CD14-positive monocyte (primary cell): ENCODE data around the gene GPD1L. TPM values are rescaled to one million over a fixed set of nuclear protein-coding genes. Genes with fewer than 3 reads are reported as not detected.

ENCODE experiments used
- DNase-seq, 3 donors: peaks; one replicate each; pipeline ENCODE4 v3.0.0-alpha.2; 2011 to 2022
- H2AFZ ChIP-seq: 2 replicates; pipeline ENCODE4 v1.6.0; 2012; ENCODE audit warnings: mild to moderate bottlenecking, low read depth, low read length, inconsistent platforms; ENCODE audit not compliant: insufficient read depth, poor library complexity, severe bottlenecking
- H3K27ac ChIP-seq, 2 donors: 1 replicate in 1 of 2; 2 replicates in 1 of 2; pipeline ENCODE4 v1.5.1; 2012 to 2013; ENCODE audit warnings: low read length in 2 of 2, control low read depth in 1 of 2, inconsistent platforms in 1 of 2, low read depth in 1 of 2, mild to moderate bottlenecking in 1 of 2
- H3K27me3 ChIP-seq, 2 donors: one replicate each; pipeline versions ENCODE4 v1.6.0 to v1.6.1; 2011 to 2013; ENCODE audit warnings: low read length in 2 of 2; ENCODE audit not compliant: control insufficient read depth in 2 of 2, insufficient read depth in 2 of 2
- H3K36me3 ChIP-seq, 2 donors: replicated peaks in 1 of 2; 1 replicate in 1 of 2; 2 replicates in 1 of 2; pipeline versions ENCODE4 v1.5.1 to v1.6.1; 2012 to 2013; ENCODE audit warnings: low read length in 2 of 2, control low read depth in 1 of 2, inconsistent platforms in 1 of 2, mild to moderate bottlenecking in 1 of 2; ENCODE audit not compliant: insufficient read depth in 2 of 2, control insufficient read depth in 1 of 2
- H3K4me1 ChIP-seq, 2 donors: 1 replicate in 1 of 2; 2 replicates in 1 of 2; pipeline versions ENCODE4 v1.5.1 to v1.6.1; 2012 to 2013; ENCODE audit warnings: low read length in 2 of 2, control low read depth in 1 of 2, inconsistent platforms in 1 of 2, mild to moderate bottlenecking in 1 of 2, moderate library complexity in 1 of 2; ENCODE audit not compliant: insufficient read depth in 2 of 2, control insufficient read depth in 1 of 2
- H3K4me2 ChIP-seq: replicated peaks from 2 replicates; pipeline ENCODE3; 2012; ENCODE audit warnings: low read length, moderate library complexity, mild to moderate bottlenecking; ENCODE audit not compliant: poor library complexity, severe bottlenecking; ENCODE audit errors: extremely low read depth
- H3K4me3 ChIP-seq, 3 experiments: fragments of 200-600 bp in 1 of 3; sonication (generic) in 1 of 3; replicated peaks in 1 of 3; 1 replicate in 2 of 3; 2 replicates in 1 of 3; pipeline ENCODE4 v1.5.1; 2011 to 2013; ENCODE audit warnings: low read length in 3 of 3, mild to moderate bottlenecking in 3 of 3, control low read depth in 2 of 3, low read depth in 2 of 3, inconsistent platforms in 1 of 3, moderate library complexity in 1 of 3
- H3K79me2 ChIP-seq: 2 replicates; pipeline ENCODE4 v1.6.0; 2012; ENCODE audit warnings: mild to moderate bottlenecking, control low read depth, inconsistent platforms, low read length, moderate library complexity; ENCODE audit not compliant: insufficient read depth
- H3K9ac ChIP-seq: 2 replicates; pipeline ENCODE4 v1.6.0; 2017; ENCODE audit warnings: low read length, mild to moderate bottlenecking; ENCODE audit not compliant: insufficient read depth, poor library complexity, severe bottlenecking
- H3K9me3 ChIP-seq, 2 donors: replicated peaks in 1 of 2; 1 replicate in 1 of 2; 2 replicates in 1 of 2; pipeline versions ENCODE4 v1.5.1 to v1.6.1; 2012 to 2013; ENCODE audit warnings: low read length in 2 of 2, control low read depth in 1 of 2; ENCODE audit not compliant: control insufficient read depth in 1 of 2, insufficient read depth in 1 of 2
- H4K20me1 ChIP-seq: 2 replicates; pipeline ENCODE4 v1.6.0; 2012; ENCODE audit warnings: mild to moderate bottlenecking, low read length, control low read depth, moderate library complexity; ENCODE audit not compliant: insufficient read depth
- H3K27ac Mint-ChIP-seq, 7 donors: one replicate each; pipeline ENCODE4 v1.8.0; 2020; ENCODE audit warnings: mild to moderate bottlenecking in 7 of 7, mixed read lengths in 7 of 7, moderate library complexity in 6 of 7, inconsistent platforms in 2 of 7
- H3K27me3 Mint-ChIP-seq, 3 donors: one replicate each; pipeline ENCODE4 v1.8.0; 2021 to 2022; ENCODE audit warnings: low read depth in 3 of 3, mild to moderate bottlenecking in 3 of 3, mixed read lengths in 3 of 3, moderate library complexity in 3 of 3, inconsistent platforms in 1 of 3
- H3K36me3 Mint-ChIP-seq, 2 donors: one replicate each; pipeline ENCODE4 v1.8.0; 2020; ENCODE audit warnings: mixed read lengths in 2 of 2, inconsistent platforms in 1 of 2, mild to moderate bottlenecking in 1 of 2
- H3K4me1 Mint-ChIP-seq: one replicate; pipeline ENCODE4 v1.8.0; 2020; ENCODE audit warnings: mild to moderate bottlenecking, mixed read lengths
- H3K4me3 Mint-ChIP-seq, 2 donors: one replicate each; pipeline ENCODE4 v1.8.0; 2020; ENCODE audit warnings: mild to moderate bottlenecking in 2 of 2, mixed read lengths in 2 of 2, moderate library complexity in 1 of 2
- H3K9me3 Mint-ChIP-seq, 7 donors: one replicate each; pipeline ENCODE4 v1.8.0; 2020 to 2022; ENCODE audit warnings: mixed read lengths in 7 of 7, mild to moderate bottlenecking in 6 of 7, moderate library complexity in 6 of 7, inconsistent platforms in 2 of 7
- CTCF ChIP-seq: fragments of 200-600 bp; IDR thresholded peaks from one replicate; pipeline ENCODE4 v1.8.0; 2022; ENCODE audit warnings: antibody characterized with exemption, mild to moderate bottlenecking
- WGBS: methylation state at CpG from one replicate; pipeline ENCODE4 v1.1.5; 2013; ENCODE audit warnings: missing lambda C conversion rate; ENCODE audit not compliant: insufficient coverage; 5-methylcytosine and 5-hydroxymethylcytosine counted together
- intact Hi-C, 2 donors: fragments of 100-400 bp; cut with micrococcal nuclease; formaldehyde crosslinking; loops; one replicate each; pipeline versions ENCODE4 v1.15.0 to v1.15.1; 2023
- polyA plus RNA-seq, 3 donors: library from polyadenylated mRNA; depleted of rRNA in 1 of 3; unstranded in 2 of 3; stranded (reverse) in 1 of 3; fragments of 300-500 nt in 2 of 3; fragments of >200 nt in 1 of 3; fragmentation: Illumina TruSeq in 2 of 3; gene quantifications; 1 replicate in 2 of 3; 2 replicates in 1 of 3; pipeline ENCODE4 v1.2.3, GENCODE V29; 2012 to 2021

GPD1L gene
- polyA plus RNA-seq, 3 donors, result 4.9 to 11.8 (median 10.2) TPM

GRCh38 chr3:32148351-32148750 is 41.9 kb downstream of the GPD1L start:
- DNase-seq, result no peak
- no peak for TF ChIP-seq CTCF
- Histone ChIP-seq H3K27me3 (no peaks in the 10 kb centered on the region), H3K4me2 (no peak overlapping the region), H3K9me3 (no peaks in the 10 kb centered on the region), H3K9ac (no peak overlapping the region), H4K20me1 (no peaks in the 10 kb centered on the region), H3K4me1 (peaks cover 29 to 31% of the 10 kb centered on the region in 2 donors), H2AFZ (no peak overlapping the region), H3K36me3 (peaks cover 11 to 46% of the 10 kb centered on the region in 2 donors), H3K4me3 (no peak overlapping the region), H3K79me2 (no peaks in the 10 kb centered on the region), H3K27ac (no peak overlapping the region)
- H3K27me3 Mint-ChIP-seq, result no peaks in the 10 kb centered on the region
- H3K4me3 Mint-ChIP-seq, result no peak overlapping the region
- H3K4me1 Mint-ChIP-seq, result peaks cover 26% of the 10 kb centered on the region
- WGBS, result 96% methylated on average over 4 of the region's 5 CpGs
- H3K9me3 Mint-ChIP-seq, result no peaks in the 10 kb centered on the region
- intact Hi-C loops, result loop anchor here in 1 of 2 donors (10.0 kb wide), 1 partner anchor 124 kb away; no protein-coding TSS in a partner anchor
- peaks cover 40 to 43% of the 10 kb centered on the region in 2 donors for H3K36me3 Mint-ChIP-seq
- H3K27ac Mint-ChIP-seq, result peak overlapping the region in 2 of 7 donors; percentile 7 to 55

DNA sequence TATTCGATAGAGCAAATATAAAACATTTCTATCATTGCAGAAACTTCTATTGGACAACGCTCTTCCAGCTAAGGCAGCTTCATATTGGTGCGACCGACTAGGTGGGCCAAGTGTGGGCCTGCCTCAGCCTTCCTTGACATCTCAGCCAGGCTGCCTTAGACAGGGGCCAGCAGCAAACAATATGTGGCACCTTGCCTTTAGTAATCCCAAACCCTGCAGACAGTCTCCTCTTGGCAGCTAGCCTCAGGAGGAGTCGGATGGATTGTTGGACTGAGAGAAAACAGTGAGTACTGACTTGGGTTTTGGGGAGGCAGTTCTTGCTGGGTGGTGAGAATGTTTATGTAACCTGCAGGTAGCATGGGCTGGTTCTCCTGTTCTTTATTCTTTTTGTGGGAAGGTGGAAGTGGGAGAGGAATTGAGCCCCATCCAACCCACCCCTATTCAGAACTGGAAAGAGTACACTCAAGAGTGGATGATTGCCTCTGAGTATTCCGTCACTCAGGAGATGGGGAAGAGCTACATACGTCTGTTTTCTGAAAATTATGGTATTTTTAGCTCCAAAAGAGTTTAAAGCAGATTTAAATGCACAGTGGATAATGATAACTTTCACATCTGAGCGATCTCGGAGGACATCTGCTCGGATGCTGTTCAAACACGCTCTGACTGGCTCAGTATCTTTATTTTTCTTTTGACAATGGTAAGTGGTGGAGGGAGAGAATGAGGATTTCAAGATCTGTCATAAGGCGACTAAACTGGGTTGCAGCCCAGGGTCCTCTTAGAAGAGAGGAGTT is 47.2 kb downstream of the GPD1L start:
- no peak for DNase-seq
- Mint-ChIP-seq H3K36me3 (peaks cover 49 to 58% of the 10 kb centered on the region in 2 donors), H3K4me3 (no peak overlapping the region), H3K27ac (peak overlapping the region in 1 of 7 donors; percentile 49), H3K4me1 (peaks cover 1% of the 10 kb centered on the region), H3K27me3 (no peaks in the 10 kb centered on the region), H3K9me3 (peaks cover 0 to 2% (median 0%) of the 10 kb centered on the region in 7 donors)
- no peaks in the 10 kb centered on the region for H3K4me1 ChIP-seq
- WGBS, result 97% methylated on average over 10 of the region's 12 CpGs
- H3K79me2 ChIP-seq, result no peaks in the 10 kb centered on the region
- no peak for TF ChIP-seq CTCF
- H3K9ac ChIP-seq, result no peak overlapping the region
- no peak overlapping the region for H2AFZ ChIP-seq
- peaks cover 8 to 60% of the 10 kb centered on the region in 2 donors for H3K36me3 ChIP-seq
- H3K27ac ChIP-seq, result no peak overlapping the region
- no peaks in the 10 kb centered on the region for H4K20me1 ChIP-seq
- H3K4me2 ChIP-seq, result no peak overlapping the region
- H3K4me3 ChIP-seq, result no peak overlapping the region
- intact Hi-C loops, result no loop called here
- H3K9me3 ChIP-seq, result no peaks in the 10 kb centered on the region
- H3K27me3 ChIP-seq, result no peaks in the 10 kb centered on the region
